Ovary (tissue), 3 donors: ENCODE measurements around the gene SBNO1.

Source experiments
- CTCF ChIP-seq, 3 donors: fragments of 450-650 bp in 2 of 3; fragments of 200-600 bp in 1 of 3; IDR thresholded peaks; one replicate each; pipeline versions ENCODE4 v1.5.1 to v1.8.0; 2016 to 2022; ENCODE audit warnings: antibody characterized with exemption in 3 of 3, mild to moderate bottlenecking in 1 of 3
- POLR2A ChIP-seq: fragments of 450-650 bp; IDR thresholded peaks from one replicate; pipeline ENCODE4 v1.6.1; 2017; ENCODE audit warnings: antibody characterized with exemption, mild to moderate bottlenecking, moderate library complexity
- donor health status: DM: no; HTN: no; CAD: no.

GRCh38 chr12:123278101-123278627 is 86.5 kb downstream of the SBNO1 start:
- TF ChIP-seq POLR2A, result no peak
- TF ChIP-seq CTCF (IDR thresholded peaks at IDR 0.05), result no peak
